Right kidney (tissue), 1 donor: ENCODE measurements around the gene SLC7A5.
"Not testable (repeated sequence)": the region's sequence is repeated elsewhere in the genome, so short reads cannot be mapped to it uniquely, and the experiment has no call there.

ENCODE experiments used
- DNase-seq: peaks from one replicate; pipeline ENCODE4 v3.0.0-alpha.2; 2016

SLC7A5 gene

DNA sequence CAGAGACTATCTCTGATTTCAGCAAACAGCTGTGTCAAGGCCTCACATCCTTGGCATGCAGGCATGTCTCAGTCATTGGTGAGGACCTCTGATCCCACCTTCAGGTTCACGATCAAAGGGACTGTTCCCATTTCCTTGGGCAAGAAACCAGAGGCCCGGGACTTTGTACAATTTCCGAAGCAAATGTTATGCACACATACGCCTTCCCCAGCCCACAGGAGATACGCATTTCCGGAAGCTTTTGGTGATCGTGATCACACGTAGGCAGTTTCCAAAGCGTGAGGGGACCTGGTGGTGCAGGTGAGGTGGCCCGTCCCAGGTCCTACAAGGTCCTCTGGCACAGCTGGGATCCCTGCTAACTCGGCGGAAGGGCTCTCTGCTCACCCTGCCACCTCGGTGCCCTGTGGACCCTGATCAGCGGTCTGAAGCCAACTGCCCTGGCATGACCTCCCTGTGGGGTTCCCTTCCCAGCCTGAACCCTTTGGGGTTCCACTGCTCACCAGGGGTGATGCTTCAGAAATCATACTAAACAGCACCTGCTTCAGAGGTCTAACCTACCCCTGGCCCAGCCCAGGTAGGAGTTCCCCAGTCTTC lies 74.7 kb downstream of the SLC7A5 start:
- DNase-seq, result no peak

DNA sequence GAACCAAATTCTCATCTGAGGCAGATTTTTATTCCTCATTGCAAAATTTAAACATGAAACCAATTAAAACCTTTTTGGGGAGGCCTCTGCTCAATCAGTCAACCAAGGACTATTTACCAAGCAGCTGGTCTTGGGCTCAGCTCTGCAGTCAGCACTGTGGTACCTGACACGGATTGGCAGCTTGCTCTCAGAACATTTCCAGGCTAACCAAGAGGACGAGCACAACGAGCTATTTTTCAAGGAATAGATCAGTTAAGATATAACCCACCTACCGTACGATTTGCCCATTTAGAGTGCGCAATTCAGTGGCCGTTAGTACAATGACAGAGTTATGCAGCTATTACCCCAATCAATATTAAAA lies 77.1 kb downstream of the SLC7A5 start:
- no peak for DNase-seq

DNA sequence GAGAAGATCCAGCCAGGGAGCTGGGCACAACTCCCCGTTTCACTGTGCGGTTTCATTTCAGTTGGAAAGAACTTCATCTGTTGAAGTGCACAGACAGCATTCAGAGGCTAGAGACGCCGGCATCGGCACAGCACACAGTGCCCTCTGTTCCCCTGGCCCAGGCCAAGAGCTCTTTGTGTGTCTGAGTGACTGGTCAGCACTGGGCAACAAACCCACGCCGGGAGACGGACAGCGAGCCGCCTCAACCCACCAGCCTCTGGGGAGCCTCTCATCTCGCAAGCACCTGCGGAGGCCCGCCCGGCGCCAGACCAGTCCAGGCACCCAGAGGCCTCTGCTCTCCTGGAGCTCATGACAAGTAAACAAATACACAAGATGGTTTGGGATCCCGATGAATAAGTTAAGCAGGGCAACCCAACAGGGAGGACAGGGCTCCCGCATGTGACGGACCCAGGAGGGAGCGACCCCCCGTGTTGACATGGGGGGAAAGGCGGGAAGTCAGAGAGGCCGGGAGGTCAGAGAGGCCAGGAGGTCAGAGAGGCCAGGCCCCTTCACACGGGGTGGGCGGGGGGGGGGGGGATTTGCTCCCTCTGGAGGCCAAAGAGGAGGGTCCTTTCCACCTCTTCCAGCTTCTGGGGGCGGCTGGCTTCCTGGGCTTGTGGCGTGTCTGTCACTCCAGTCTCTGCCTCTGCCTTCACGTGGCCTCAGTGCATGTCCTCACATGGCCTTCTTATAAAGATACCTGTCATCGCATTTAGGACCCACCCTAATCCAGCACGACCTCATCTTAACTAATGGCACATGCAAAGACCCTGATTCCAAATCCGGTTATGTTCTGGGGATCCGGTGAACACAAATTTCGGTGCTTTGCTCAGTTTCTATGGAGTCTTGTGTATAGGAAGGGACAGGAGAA lies 77.8 kb downstream of the SLC7A5 start:
- no peak for DNase-seq

DNA sequence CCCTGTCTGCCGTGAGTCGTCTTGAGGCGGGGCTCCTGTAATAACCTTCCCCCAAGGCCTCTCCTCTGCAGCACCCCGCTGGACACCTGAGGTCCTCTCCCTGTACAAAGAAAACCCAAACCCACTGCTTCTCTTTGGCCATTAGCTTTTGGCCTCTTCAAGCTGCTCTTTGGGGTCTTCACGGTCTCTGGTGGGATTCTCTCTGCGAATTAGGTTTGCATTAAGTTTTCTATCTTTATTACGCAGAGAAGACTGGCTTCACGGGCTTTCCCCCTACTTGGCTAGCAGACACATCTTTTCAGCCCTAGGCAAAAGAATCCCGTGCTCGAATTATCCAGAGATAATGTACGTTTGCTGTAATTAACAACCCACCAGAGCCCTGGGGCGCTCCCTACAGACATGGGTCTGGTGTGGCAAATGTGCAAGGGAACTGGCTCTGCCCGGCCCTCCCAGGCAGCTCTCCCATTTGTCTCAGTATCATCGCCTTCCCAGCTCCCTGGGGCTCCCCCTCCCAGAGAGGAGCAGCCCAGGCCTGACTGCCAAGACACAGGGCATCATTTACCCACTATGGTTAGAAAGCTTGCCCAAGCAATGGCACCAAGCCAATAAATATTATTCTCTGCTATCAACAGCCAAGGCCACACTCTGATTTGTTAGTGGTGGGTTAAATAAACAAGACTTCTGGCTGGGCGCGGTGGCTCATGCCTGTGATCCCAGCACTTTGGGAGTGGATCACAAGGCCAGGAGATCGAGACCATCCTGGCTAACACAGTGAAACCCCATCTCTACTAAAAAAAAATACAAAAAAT lies 78.8 kb downstream of the SLC7A5 start:
- DNase-seq, result no peak

DNA sequence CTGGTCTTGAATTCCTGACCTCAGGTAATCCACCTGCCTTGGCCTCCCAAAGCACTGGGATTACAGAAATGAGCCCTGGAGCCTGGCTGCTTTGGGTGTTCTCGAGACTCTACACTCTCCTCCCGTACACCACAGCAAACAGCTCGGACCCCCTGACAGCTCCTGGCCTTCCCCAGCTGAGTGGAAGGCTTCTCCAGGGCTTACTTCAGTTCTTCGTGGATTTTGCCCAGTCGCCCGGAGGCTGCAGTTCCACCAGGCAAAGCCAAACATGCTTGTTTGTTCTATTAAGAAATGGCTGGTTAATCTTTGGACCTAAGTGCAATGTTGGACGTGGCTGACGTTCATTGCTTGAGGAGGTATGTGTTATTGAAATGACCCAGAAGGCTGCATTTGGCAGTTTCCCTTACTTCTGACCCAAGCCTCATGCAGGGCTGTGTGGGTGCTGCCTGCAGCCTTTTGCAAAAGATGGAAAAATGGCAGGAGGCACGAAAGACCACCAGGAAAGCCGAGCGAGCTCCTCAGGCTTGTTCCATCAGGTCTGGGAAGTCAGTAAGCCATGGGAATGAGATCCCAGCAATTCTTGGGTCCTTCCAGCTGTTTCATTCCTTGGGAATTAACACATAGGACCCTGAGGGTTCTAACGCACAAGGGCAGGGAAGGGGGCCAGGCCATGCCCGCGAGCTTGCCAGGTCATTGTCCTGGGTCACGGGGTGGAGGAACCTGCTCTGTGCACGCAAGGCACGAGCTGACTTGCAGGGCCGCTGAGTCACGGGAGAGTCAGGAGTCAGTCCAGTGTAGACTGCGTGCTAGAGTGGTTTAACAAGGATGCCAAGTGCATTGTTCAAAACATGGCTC lies 79.6 kb downstream of the SLC7A5 start:
- DNase-seq, result no peak

DNA sequence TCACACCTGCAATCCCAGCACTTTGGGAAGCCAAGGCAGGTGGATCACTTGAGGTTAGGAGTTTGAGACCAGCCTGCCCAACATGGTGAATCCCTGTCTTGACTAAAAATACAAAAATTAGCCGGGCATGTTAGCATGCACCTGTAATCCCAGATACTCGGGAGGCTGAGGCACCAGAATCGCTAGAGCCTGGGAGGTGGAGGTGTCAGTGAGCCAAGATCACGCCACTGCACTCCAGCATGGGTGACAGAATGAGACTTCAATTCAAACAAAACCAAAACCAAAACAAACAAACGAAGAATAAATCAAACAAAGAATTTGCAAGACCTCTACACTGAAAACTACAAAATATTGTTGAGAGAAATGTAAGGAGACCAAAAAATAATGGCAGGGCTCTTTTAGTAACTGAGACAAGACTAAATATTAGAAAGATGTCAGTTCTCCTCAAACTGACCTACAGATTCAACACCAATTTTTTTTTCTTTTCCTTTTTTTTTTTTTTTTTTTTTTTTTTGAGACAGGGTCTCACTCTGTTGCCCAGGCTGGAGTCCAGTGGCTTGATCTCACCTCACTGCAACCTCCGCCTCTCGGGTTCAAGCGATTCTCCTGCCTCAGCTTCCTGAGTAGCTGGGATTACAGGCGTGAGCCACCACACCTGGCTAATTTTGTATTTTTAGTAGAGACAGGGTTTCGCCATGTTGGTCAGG lies 80.4 kb downstream of the SLC7A5 start:
- DNase-seq, result not testable (repeated sequence)

DNA sequence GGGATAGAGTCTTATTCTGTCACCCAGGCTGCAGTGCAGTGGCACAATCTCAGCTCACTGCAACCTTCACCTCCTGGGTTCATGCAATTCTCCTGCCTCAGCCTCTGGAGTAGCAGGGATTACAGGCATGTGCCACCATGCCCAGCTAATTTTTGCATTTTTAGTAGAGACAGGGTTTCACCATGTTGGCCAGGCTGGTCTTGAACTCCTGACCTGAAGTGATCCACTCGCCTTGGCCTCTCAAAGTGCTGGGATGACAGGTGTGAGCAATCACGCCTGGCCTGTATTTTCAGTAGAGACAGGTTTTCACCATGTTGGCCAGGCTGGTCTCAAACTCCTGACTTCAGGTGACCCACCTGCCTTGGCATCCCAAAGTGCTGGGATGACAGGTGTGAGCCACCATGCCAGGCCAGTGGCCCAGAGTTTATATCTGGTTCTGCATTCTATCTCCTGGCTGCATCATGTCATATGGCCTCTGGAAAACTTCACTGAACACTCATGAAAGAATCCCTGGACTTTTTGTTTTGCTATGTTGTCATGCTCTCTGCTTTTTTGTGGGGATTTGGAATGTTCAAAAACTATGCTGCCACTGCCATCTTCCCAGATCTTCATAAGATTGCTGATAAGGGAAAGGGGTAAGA lies 81.7 kb downstream of the SLC7A5 start:
- DNase-seq, result not testable (repeated sequence)

DNA sequence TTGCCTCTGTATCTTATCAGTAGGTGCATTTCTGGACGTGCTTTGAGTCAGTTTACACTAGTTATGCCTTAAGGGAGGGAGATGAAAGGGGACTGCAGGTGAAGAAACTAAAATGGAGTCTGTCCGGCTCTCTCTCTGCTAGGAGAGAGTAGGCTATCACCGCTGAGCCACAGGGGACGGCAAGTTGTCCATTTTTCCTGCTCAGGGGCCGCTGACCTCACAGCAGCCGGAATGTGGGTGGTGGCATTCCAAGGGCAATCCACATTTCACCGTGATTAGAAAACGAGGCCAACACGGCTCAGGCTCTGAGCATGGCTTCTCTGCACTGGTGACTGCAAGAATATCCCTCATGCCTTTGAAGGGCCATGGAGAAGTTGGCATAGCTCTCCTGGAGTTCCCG lies 84.5 kb downstream of the SLC7A5 start:
- DNase-seq, result no peak

DNA sequence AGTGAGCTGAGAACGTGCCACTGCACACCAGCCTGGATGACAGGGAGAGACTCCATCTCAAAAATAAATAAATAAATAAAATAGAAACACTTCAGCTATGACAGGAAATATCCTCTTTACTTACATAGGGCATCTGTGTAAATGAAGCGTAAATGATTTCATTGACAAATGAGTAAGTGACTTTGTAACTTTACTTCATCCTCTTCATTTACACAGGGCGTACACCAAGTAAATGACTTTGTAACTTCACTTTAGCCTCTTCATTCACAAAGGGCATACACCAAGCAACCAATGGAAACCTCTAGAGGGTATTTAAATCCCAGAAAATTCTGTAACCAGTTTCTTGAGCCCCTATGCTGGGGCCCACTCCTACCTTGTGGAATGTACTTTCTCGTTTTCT lies 87.3 kb downstream of the SLC7A5 start:
- no peak for DNase-seq

DNA sequence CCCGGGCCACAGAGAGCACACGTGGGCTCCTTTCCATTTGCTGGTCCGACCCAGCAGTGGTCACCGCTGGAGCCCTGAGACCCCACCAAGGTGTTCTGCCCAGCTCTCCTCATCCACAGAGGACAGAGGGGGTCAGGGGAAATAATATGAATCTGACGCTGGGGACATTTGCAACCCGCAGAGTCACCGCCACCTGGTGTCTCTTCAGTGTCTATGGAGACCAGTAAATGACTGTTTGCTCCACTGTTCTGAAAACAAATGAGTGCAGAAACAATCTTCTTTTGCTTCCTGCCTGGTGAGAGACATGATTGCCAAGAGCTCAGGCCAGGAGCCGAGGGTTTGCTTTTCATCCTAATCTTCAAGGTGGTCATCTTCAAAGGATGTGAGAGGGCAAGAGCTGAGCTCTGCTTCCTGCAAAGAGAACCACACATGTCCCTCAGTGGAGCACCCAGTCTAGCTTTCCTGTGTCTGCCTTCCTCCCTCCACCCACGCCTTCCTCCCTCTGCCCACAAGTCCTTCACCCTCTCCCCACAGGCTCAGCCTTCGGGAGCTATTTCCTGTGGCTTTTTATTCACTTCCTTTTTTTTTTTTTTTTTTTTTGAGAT lies 88.8 kb downstream of the SLC7A5 start:
- no peak for DNase-seq
